Heart left ventricle (tissue), 16 donors: ENCODE measurements around the gene CLSTN3. TPM values are rescaled to one million over a fixed set of nuclear protein-coding genes. Genes with fewer than 3 reads are reported as not detected.

Experiments used
- ATAC-seq, 4 donors: fragments of 200-7000 bp; cut with Tn5 transposase; one replicate each; pipeline ENCODE4 v1.9.1; 2020 to 2022; ENCODE audit warnings: moderate library complexity in 4 of 4, mild to moderate bottlenecking in 3 of 4, moderate number of reproducible peaks in 1 of 4
- DNase-seq, 5 donors: peaks; one replicate each; pipeline ENCODE4 v3.0.0-alpha.2; 2020
- H3K27ac ChIP-seq, 12 donors: fragments of 200-600 bp; sonication (generic) in 4 of 12; one replicate each; pipeline versions ENCODE4 v1.5.0 to v1.8.0; 2016 to 2022; ENCODE audit warnings: mild to moderate bottlenecking in 2 of 12
- H3K27me3 ChIP-seq, 9 donors: fragments of 200-600 bp; sonication (generic) in 2 of 9; one replicate each; pipeline versions ENCODE4 v1.5.1 to v1.8.0; 2016 to 2022; ENCODE audit warnings: mild to moderate bottlenecking in 3 of 9
- H3K36me3 ChIP-seq, 9 donors: fragments of 200-600 bp; sonication (generic) in 2 of 9; one replicate each; pipeline versions ENCODE4 v1.5.0 to v1.8.0; 2018 to 2022; ENCODE audit warnings: mild to moderate bottlenecking in 2 of 9
- H3K4me1 ChIP-seq, 12 donors: fragments of 200-600 bp; sonication (generic) in 4 of 12; one replicate each; pipeline versions ENCODE4 v1.5.0 to v1.8.0; 2016 to 2022; ENCODE audit warnings: mild to moderate bottlenecking in 3 of 12
- H3K4me3 ChIP-seq, 12 donors: fragments of 200-600 bp; sonication (generic) in 4 of 12; one replicate each; pipeline versions ENCODE4 v1.5.0 to v1.8.0; 2017 to 2022; ENCODE audit warnings: mild to moderate bottlenecking in 9 of 12, moderate library complexity in 4 of 12
- H3K9me3 ChIP-seq, 12 donors: fragments of 200-600 bp; sonication (generic) in 4 of 12; one replicate each; pipeline versions ENCODE4 v1.5.0 to v1.8.0; 2016 to 2022; ENCODE audit warnings: mild to moderate bottlenecking in 1 of 12
- CTCF ChIP-seq, 12 donors: fragments of 200-600 bp; sonication (generic) in 4 of 12; IDR thresholded peaks; one replicate each; pipeline versions ENCODE4 v1.5.0 to v1.8.0; 2018 to 2022; ENCODE audit warnings: antibody characterized with exemption in 12 of 12, mild to moderate bottlenecking in 5 of 12
- POLR2A ChIP-seq, 2 donors: fragments of 450-650 bp; IDR thresholded peaks; one replicate each; pipeline ENCODE4 v1.6.1; 2017; ENCODE audit warnings: antibody characterized with exemption in 2 of 2, mild to moderate bottlenecking in 2 of 2, moderate library complexity in 2 of 2
- WGBS, 4 donors: extraction: QIAGEN DNeasy Blood & Tissue Kit in 2 of 4; methylation state at CpG; one replicate each; pipeline versions ENCODE4 v1.1.5 to v1.1.7; 2013 to 2018; 5-methylcytosine and 5-hydroxymethylcytosine counted together
- intact Hi-C, 10 donors: fragments of 100-400 bp; cut with DNase I; formaldehyde crosslinking; loops; one replicate each; pipeline versions ENCODE4 v1.11.1 to v1.14.2; 2022
- polyA plus RNA-seq, 2 donors: library from polyadenylated mRNA; stranded (reverse); fragments of 200-250 nt; gene quantifications; one replicate each; pipeline ENCODE4 v1.2.3, GENCODE V29; 2013
- total RNA-seq, 9 donors: library from RNA; depleted of rRNA in 2 of 9; stranded (reverse); fragments of >200 nt in 2 of 9; fragmentation: NEBNext Ultra II Directional in 3 of 9; extraction: Animal tissue kit (Norgen Biotek cat#: 25700) in 3 of 9; gene quantifications; one replicate each; pipeline versions ENCODE4 v1.1.0 to v1.2.4, GENCODE V29; 2016 to 2023
- donor health status: ischemic (EF 13 %, LVEDD 7.1; RV severe dilation, severe dysfunction).
- donor health status: healthy with polysubstance abuse.
- donor health status: DM: no; HTN: yes; CAD: no.
- donor health status: DM: no; HTN: no; CAD: no.
- donor health status: ischemic (EF 25% LVEDD 6.9; RV normal size, moderate dysfunction).
- donor health status: ischemic (EF 25% LVEDD 5.7; RV mildly dilated, moderate dysfunction).
- donor health status: healthy.
- donor health status: DM: yes; HTN: yes; CAD: no.
- donor health status: ischemic (EF 35%, LVEDD 5.7; RV mildly dilated, moderate dysfunction).
- donor health status: nonischemic (EF 11% LVEDD 7.7; RV severe dilation, severe dysfunction).
- donor health status: DM: yes; HTN: yes; CAD: no.
- donor health status: PGD.
- donor health status: ischemic (EF 29% LVEDD 5.4; RV normal size, mild dysfunction).
- donor health status: nonischemic (EF 23%, LVEDD 6.1; RV moderate dilation, normal function).

The CLSTN3 gene
- total and polyA plus RNA-seq, 11 donors: 3.1 to 18.7 (median 4.1) TPM

DNA sequence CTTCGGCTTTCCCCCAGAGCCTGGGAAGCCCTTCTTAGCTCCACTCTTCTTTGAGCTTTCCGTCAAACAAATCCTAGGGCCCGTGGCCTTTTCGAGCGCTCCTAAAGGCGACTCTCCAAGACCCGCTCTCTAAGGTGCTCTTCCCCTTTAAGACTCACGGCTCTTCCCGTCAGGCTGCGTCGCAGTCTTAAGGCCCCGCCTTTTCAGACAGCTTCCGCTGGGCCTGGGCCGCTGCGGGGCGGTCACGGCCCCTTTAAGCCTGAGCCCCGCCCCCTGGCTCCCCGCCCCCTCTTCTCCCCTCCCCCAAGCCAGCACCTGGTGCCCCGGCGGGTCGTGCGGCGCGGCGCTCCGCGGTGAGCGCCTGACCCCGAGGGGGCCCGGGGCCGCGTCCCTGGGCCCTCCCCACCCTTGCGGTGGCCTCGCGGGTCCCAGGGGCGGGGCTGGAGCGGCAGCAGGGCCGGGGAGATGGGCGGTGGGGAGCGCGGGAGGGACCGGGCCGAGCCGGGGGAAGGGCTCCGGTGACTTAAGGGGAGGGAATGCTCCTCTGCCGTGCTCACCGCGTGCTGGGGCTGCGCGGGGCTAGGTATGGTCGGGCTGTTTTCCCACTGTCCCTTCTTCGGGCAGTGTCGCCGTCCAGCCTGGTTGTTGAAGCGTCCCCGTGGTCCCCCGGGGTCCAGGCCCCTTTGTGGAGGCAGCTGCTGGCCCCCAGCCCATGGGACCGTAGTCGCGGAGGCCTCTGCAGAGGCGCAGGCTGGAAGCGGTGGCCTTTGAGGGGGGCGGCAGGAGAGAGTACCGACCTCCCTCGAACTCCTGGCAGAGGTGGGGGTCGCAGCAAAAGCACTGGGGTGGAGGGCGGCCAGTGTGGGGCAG lies 59.5 kb downstream of the CLSTN3 start, which contains the start of gene PEX5:
TSS of gene PEX5 (plus strand) at position 289 of the 870 bp plus-strand sequence. CDS start 692 bp downstream, outside the sequence.
- Histone ChIP-seq H3K4me1 (peaks cover 4 to 30% (median 13%) of the 10 kb centered on the region in 12 donors), H3K27ac (peak within 1 kb of the TSS; percentile 68 to 97 (median 87)), H3K27me3 (no peaks in the 10 kb centered on the region), H3K4me3 (peak within 1 kb of the TSS; percentile 67 to 95 (median 78)), H3K9me3 (no peaks in the 10 kb centered on the region), H3K36me3 (peaks cover 0 to 35% (median 17%) of the 10 kb centered on the region in 9 donors)
- intact Hi-C loops: loop anchor here in 2 of 10 donors (5.0 kb wide), 1 partner anchor 47 kb away; no protein-coding TSS in a partner anchor
- peak; percentile 97 to 98 (median 97) for ATAC-seq
- DNase-seq: peak; percentile 89 to 94 (median 93)
- peak in 2 of 12 donors; percentile 37 to 40 for TF ChIP-seq CTCF (IDR thresholded peaks at IDR 0.05)
- peak in 1 of 2 donors; percentile 59 for TF ChIP-seq POLR2A (IDR thresholded peaks at IDR 0.05)
- 1% methylated on average over 28 to 68 of the region's 68 CpGs for WGBS, 4 donors

GRCh38 chr12:7190268-7191055 lies 60.3 kb downstream of the CLSTN3 start:
- intact Hi-C loops: no loop called here
- 32 to 48% (median 36%) methylated on average over 11 to 17 of the region's 17 CpGs for WGBS, 4 donors
- no peaks in the 10 kb centered on the region for H3K27me3 ChIP-seq
- H3K27ac ChIP-seq: peak overlapping the region in 11 of 12 donors; percentile 82 to 97 (median 89)
- peaks cover 4 to 30% (median 13%) of the 10 kb centered on the region in 12 donors for H3K4me1 ChIP-seq
- ATAC-seq: peak in 1 of 4 donors; percentile 1
- no peak for TF ChIP-seq CTCF (IDR thresholded peaks at IDR 0.05)
- no peak for TF ChIP-seq POLR2A (IDR thresholded peaks at IDR 0.05)
- H3K4me3 ChIP-seq: peak overlapping the region; percentile 67 to 95 (median 78)
- peak in 4 of 5 donors; percentile 27 to 66 (median 33) for DNase-seq
- peaks cover 0 to 39% (median 17%) of the 10 kb centered on the region in 9 donors for H3K36me3 ChIP-seq
- H3K9me3 ChIP-seq: no peaks in the 10 kb centered on the region

DNA sequence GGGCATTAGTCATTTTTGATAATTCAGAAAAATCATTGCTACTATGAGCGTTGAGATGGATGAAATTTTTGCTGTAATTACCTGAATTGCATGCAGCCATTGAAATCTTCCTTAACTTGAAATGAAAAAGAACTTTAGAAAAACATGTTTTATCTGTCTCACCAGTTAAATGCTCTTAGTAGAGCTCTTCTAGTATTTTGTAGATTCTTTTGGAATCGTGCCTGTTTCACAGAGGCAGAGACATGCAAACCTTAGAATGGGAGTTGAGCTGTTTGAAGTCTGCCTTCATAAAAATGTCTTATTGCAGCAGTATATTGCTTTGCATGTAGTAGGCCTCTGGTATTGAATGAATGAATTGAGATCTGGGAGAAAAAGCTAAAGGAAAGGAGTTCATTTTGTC lies 63.5 kb downstream of the CLSTN3 start:
- no peaks in the 10 kb centered on the region for H3K27me3 ChIP-seq
- intact Hi-C loops: no loop called here
- ATAC-seq: no peak
- peaks cover 0 to 49% (median 18%) of the 10 kb centered on the region in 9 donors for H3K36me3 ChIP-seq
- no peak for DNase-seq
- H3K4me3 ChIP-seq: no peak overlapping the region
- H3K4me1 ChIP-seq: peaks cover 0 to 20% (median 7%) of the 10 kb centered on the region in 12 donors
- 74 to 86% (median 79%) methylated on average over 2 of the region's 2 CpGs for WGBS, 4 donors
- TF ChIP-seq POLR2A (IDR thresholded peaks at IDR 0.05): no peak
- TF ChIP-seq CTCF (IDR thresholded peaks at IDR 0.05): no peak
- no peaks in the 10 kb centered on the region for H3K9me3 ChIP-seq
- H3K27ac ChIP-seq: no peak overlapping the region
